Iris pigment epithelial cell (primary cell): ENCODE data around the gene PDZD11.
"Not testable (repeated sequence)": the region's sequence is repeated elsewhere in the genome, so short reads cannot be mapped to it uniquely, and the experiment has no call there.

Experiments used
- DNase-seq: peaks from one replicate; pipeline ENCODE4 v3.0.0-alpha.2; 2011; ENCODE audit warnings: low read depth

Gene PDZD11

GRCh38 chrX:70289793-70290770 is at the start of gene PDZD11, which contains the start of gene KIF4A:
Gene PDZD11, minus strand, starts transcription at chrX:70289927. Its CDS starts 586 bp downstream, at chrX:70289341.
Gene KIF4A, plus strand, starts transcription at chrX:70290104. Its CDS starts 355 bp downstream, at chrX:70290459.
- peak; percentile 83 for DNase-seq

GRCh38 chrX:70338290-70338689 is 48.6 kb upstream of the PDZD11 start:
- no peak for DNase-seq

GRCh38 chrX:70336767-70337166 is 47.0 kb upstream of the PDZD11 start:
- DNase-seq, result no peak

- no peak for DNase-seq
These were observed 42.9 kb upstream of the PDZD11 start for GRCh38 chrX:70332600-70332999.

GRCh38 chrX:70331161-70331560 is 41.4 kb upstream of the PDZD11 start:
- peak; percentile 41 for DNase-seq

GRCh38 chrX:70324326-70324725 is 34.6 kb upstream of the PDZD11 start:
- peak; percentile 53 for DNase-seq

GRCh38 chrX:70323628-70324027 is 33.9 kb upstream of the PDZD11 start:
- DNase-seq, result not testable (repeated sequence)

GRCh38 chrX:70322784-70323183 is 33.1 kb upstream of the PDZD11 start:
- no peak for DNase-seq

GRCh38 chrX:70313503-70313902 is 23.8 kb upstream of the PDZD11 start:
- DNase-seq, result peak; percentile 67

GRCh38 chrX:70301716-70302115 is 12.0 kb upstream of the PDZD11 start:
- peak; percentile 64 for DNase-seq

GRCh38 chrX:70293621-70294020 is 3.9 kb upstream of the PDZD11 start:
- peak; percentile 17 for DNase-seq

- DNase-seq, result peak; percentile 10
These were observed 3.1 kb upstream of the PDZD11 start for GRCh38 chrX:70292788-70293187.

GRCh38 chrX:70289168-70289792 is 447 bp downstream of the PDZD11 start:
- peak; percentile 27 for DNase-seq

GRCh38 chrX:70281951-70282350 is 7.8 kb downstream of the PDZD11 start, which contains the start of gene RAB41:
Gene RAB41, plus strand, starts transcription at chrX:70282172. Its CDS starts 46 bp downstream, at chrX:70282218.
- no peak for DNase-seq

GRCh38 chrX:70280573-70280972 is 9.2 kb downstream of the PDZD11 start:
- no peak for DNase-seq

- no peak for DNase-seq
These were observed 10.6 kb downstream of the PDZD11 start for GRCh38 chrX:70279081-70279480.

- not testable (repeated sequence) for DNase-seq
These were observed 15.7 kb downstream of the PDZD11 start for GRCh38 chrX:70274029-70274428.

- no peak for DNase-seq
These were observed 21.7 kb downstream of the PDZD11 start, which contains the start of gene ARR3 for GRCh38 chrX:70268034-70268433. Gene ARR3, plus strand, starts transcription at chrX:70268334. Its CDS starts 1,052 bp downstream, at chrX:70269386.

- peak; percentile 9 for DNase-seq
These were observed 24.9 kb downstream of the PDZD11 start for GRCh38 chrX:70264784-70265183.

- peak; percentile 29 for DNase-seq
These were observed 26.7 kb downstream of the PDZD11 start for GRCh38 chrX:70262952-70263567.

- DNase-seq, result no peak
These were observed 29.6 kb downstream of the PDZD11 start, which contains the start of gene P2RY4 for GRCh38 chrX:70260104-70260503. Gene P2RY4, minus strand, starts transcription at chrX:70260204. Its CDS starts 580 bp downstream, at chrX:70259624.
